GM21390 (cell line): Measurements from ENCODE around the gene TBC1D19.

Source experiments
- ATAC-seq: cut with Tn5 transposase; IDR thresholded peaks from one replicate; pipeline ENCODE4 v1.9.1; 2021; ENCODE audit not compliant: unreplicated experiment

Gene TBC1D19

DNA sequence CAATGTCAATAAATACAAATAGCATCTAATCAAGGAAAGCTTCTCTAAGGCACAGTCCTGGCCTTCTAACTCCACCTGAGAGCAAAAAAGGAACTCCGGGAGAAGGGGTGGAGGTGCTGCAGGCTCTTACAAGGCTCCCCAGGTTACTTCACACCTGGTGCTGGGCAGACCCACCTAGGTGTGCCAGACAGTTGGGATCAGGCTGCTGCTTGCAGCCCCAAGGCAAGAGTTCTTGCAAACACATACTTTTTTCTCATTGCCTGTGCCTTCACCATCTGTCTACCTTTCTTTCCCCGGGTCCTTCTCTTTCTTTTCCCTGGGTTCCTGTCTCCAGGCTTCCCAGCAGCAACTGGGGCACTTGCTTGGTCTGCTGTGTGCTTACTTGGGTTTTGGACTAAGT, 195.3 kb downstream of the TBC1D19 start:
- ATAC-seq: no peak

GRCh38 chr4:26779674-26780073, 195.8 kb downstream of the TBC1D19 start:
- no peak for ATAC-seq

GRCh38 chr4:26780539-26780938, 196.7 kb downstream of the TBC1D19 start:
- ATAC-seq: peak; percentile 98

- no peak for ATAC-seq
Measured at GRCh38 chr4:26782168-26782829, 198.4 kb downstream of the TBC1D19 start.

DNA sequence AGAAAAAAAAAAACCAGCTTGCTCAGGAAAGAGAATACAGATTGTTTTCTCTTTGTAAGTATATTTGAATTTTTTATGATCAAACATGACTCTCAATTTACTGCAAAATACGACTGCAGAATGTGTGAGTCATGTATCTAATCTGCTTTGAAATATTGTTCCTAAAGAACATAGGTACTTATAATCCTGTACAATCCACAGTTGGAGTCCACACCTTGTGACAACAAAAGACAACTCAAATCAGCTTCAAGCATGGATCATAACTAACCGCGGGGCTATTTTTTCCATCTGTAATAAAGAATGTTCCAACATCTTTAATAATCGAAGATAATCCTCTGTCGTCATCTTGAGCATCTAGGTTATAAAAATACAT, 198.9 kb downstream of the TBC1D19 start:
- no peak for ATAC-seq

DNA sequence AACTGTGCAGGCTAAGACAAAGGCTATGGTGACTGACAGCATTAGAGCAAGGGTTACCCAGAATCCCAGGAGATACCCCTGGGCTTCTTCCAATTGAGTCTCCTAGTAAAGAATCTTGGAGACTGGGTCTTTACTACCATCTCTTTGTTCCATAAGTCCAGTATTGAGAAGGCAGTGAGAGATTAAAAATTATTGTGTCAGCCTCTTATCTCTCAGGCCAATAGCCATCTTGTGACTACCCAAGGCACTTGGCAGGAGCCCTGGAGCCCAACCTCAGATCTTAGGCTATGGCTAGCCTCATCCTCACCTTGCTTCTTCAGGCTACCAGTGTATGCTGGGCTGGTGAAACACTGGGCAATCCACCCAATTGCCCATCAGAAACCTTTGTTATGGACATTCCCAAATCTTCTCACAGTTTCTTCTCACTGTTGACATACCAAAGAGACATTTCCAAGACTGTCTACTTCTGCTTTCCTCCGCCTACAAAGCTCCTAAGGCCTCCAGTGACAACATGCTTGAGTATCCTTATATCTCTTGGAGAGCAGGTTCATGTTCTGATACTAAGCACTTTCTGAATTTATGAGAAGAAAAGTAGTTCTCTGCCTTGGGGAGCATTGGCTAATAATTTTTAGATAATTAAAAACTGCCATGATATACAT, 200.5 kb downstream of the TBC1D19 start:
- no peak for ATAC-seq

DNA sequence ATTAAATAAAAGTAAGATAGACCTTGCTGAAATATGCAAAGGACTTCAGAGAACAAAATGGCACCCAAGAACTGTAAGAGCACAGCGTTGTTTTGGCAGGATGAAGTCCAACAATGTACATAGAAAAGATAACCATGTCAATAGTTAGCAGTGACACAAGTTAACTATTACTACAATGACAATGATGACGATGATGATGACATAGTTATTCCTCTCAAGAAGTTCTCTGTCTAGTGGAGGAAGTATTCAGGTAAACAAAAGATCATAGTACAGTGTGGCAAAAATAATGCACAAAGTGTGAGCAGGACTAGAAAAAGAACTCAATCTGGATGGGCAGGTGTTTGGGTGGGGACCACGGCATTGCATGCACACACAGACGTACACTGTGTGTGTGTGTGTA, 201.4 kb downstream of the TBC1D19 start:
- no peak for ATAC-seq

GRCh38 chr4:26785810-26786209, 201.9 kb downstream of the TBC1D19 start:
- ATAC-seq: no peak

DNA sequence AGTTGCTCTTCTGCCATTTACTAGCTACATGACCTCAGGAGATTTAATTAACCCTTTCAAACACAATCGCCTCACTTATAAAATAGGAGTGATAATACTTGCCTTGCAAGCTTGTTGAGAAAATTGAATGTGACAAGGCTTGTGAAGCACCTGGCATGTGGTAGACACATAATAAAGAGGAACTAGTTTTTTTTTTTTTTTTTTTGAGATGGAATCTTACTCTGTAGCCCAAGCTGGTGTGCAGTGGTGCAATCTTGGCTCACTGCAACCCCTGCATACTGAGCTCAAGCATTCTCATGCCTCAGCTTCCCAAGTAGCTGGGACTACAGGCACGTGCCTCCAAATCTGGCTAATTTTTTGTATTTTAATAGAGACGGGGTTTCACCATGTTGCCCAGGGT, 203.0 kb downstream of the TBC1D19 start:
- ATAC-seq: no peak

DNA sequence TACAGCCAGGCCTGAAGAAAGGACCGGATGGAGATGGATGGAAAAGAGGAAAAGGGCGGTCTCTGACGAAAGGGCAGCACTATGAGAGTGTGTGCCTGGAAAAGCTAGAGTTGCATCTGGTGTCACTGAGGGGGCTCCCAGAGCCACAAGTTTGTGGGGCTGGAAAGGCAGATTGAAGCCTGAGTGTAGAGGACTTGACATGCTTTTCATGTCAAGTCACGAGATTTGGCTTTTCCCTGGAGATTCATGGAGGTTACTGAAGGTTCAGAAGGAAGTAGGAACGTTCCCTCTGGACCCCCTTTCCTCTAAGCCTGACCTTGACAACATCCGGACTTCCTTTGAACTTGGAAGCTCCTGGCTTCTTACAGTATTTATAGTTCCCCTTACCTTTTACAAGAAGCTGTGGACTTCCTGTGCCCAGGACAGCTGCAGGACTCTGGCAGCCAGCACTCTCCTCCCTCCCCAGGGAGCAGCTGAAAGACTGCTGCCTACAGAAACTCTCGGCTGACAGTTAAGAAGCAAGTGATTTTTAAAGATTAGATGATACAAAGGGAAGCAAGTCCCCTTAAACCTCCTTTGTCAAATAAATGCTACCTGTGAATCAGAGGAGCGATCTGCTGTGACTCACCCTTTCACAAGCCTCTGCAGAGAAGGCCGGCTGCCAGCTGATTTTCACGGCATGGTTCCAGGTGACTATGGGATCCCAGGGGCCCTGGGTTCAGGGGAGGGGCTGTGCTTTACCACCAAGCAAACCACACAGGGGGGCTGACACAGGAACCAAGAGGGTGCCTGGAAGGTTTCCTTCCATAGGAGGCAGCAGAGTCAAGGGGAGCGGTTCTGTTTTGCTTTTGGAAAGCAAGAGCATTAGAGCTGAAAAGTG, 203.8 kb downstream of the TBC1D19 start:
- ATAC-seq: peak; percentile 68

- ATAC-seq: peak; percentile 8
Measured at GRCh38 chr4:26788341-26788733, 204.5 kb downstream of the TBC1D19 start.

GRCh38 chr4:26789208-26789607, 205.3 kb downstream of the TBC1D19 start:
- no peak for ATAC-seq

DNA sequence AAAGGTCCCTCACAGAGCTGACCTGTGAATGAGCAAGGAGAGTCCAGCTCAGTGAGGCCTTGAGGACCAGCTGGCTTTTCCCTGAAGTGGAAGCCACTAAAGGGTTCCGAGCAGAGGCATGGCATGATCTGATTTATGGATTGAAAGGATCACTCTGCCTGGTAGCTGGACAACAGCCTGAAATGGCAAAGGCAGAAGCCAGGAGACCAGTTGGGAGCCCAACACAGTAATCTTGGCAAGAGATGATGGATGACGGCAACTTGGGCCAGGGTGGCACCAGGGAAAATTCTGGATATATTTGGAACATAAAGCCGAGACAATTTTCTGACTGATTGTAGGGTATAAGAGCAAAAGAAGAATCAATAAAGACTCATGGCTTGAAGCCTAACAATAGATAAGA, 207.5 kb downstream of the TBC1D19 start:
- no peak for ATAC-seq

DNA sequence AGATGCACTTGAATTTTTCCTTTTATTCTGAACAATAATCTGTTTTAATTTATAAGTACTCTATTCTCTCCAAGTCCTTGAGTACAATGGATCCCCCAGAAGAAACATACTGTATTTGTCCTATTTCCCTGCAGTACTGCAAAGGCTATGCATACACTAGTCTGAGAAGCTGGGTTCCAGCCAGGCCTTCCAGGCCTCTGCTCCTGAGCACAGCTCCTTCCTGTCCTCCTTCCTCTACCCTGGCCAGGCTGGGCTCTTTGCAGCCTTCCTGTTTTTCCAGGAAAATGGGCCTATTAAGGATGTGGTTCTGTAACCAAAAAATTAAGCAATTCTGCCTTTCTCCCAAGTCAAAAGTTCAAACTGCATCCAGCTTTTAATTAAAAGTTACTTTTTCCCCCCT, 208.8 kb downstream of the TBC1D19 start:
- ATAC-seq: no peak

GRCh38 chr4:26793735-26794134, 209.9 kb downstream of the TBC1D19 start:
- no peak for ATAC-seq

GRCh38 chr4:26796081-26796480, 212.2 kb downstream of the TBC1D19 start:
- ATAC-seq: no peak

GRCh38 chr4:26802790-26803189, 218.9 kb downstream of the TBC1D19 start:
- ATAC-seq: no peak

DNA sequence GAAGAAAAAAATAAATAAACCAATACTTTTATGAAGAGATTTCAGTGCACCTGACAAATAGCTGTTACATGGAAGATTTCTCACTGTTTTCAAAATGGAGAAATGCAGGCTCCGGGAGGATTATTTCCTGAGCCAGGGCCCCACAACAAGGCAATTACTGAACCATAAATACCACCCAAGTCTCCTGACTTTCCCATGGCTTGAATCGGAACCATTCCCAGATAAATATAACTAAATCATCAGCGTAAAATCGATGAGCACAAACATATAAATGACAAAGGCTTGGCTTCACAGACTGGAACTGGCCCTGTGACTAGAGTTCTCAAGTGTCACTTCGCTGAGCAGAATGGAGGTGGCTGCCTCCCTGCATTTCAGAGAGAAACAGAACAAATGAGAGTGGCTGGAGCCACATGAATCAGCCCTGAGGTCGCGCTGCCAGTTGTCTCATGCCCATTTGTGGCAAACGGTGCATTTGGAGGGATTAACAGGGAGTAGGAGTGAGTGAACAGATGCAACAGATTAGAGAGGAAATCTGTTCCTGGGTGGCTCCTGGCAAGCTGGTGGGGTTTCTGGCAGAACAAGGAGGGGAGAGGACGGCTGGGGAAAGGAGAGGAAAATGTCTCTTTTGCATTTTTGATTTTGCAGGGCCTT, 219.5 kb downstream of the TBC1D19 start:
- no peak for ATAC-seq

DNA sequence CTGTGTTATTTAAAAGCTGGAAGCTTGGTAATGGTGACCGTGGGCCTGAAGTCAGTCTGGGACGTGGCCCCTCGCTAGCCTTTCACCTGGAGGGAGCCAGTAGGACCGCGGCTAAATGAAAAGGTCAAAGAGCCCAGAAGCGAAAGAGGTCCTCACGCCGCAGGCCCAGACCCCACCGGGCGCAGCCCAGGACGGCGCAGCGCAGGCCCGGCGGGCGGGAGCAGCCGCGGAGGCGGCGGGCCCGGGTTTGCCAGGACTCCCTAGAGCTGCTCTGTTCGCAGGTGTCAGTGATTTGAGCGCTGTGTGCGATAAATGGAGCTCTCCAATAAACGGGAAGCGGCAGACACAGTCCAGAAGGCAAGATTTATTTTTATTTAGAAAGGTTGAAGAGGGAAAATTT, 220.6 kb downstream of the TBC1D19 start:
- ATAC-seq: no peak

GRCh38 chr4:26804925-26805324, 221.0 kb downstream of the TBC1D19 start:
- no peak for ATAC-seq
